K562 (cell line): ENCODE measurements around the gene SBNO1. TPM values are rescaled to one million over a fixed set of nuclear protein-coding genes. Genes with fewer than 3 reads are reported as not detected.
A peak's percentile ranks its signal among the peaks of the same experiment; 100 is the strongest.

ENCODE experiments used
- ATAC-seq: fragments of 200-7000 bp; cut with Tn5 transposase; 3 replicates; pipeline ENCODE4 v1.9.1; 2020; ENCODE audit warnings: moderate library complexity
- BruUV-seq: library from RNA; stranded (reverse); fragments of 400-500 nt; replicated peaks from 2 replicates; lab custom pipeline; 2021; lab: Mats Ljungman, UMichigan
- CTCF ChIA-PET: fragments of 300-600 bp; formaldehyde crosslinking; extraction: SDS; loops from one replicate; lab custom pipeline; 2021; ENCODE audit warnings: low intra/inter-chr PET ratio; lab: Yijun Ruan, JAX
- POLR2A ChIA-PET: fragments of 300-600, 350-650 bp; sonication (Branson Sonifier 250); formaldehyde crosslinking; extraction: SDS; loops from one replicate; lab custom pipeline; 2021; ENCODE audit warnings: antibody characterized with exemption, inconsistent platforms; lab: Yijun Ruan, JAX
- DNase-seq, 4 experiments: peaks; one replicate each; pipeline versions ENCODE4 v3.0.0 to v3.0.0-alpha.2; 2011 to 2018; ENCODE audit warnings: low spot score in 3 of 4, mixed read lengths in 3 of 4; ENCODE audit errors: extremely low read depth in 1 of 4
- FAIRE-seq: peaks from 2 replicates; lab custom pipeline; 2011; peaks lifted over from hg19 to GRCh38; lab: Jason Lieb, UNC
- H2AFZ ChIP-seq: 2 replicates; pipeline ENCODE4 v1.6.0; 2011; ENCODE audit warnings: low read depth, low read length, control low read depth, inconsistent platforms
- H3K27ac ChIP-seq: fragments of 200-600 bp; 3 replicates; pipeline ENCODE4 v1.8.0; 2011; ENCODE audit warnings: low read depth, mild to moderate bottlenecking, control low read depth, inconsistent platforms, low read length, moderate library complexity, mixed read lengths; ENCODE audit errors: extremely low read depth
- H3K27me3 ChIP-seq, 2 experiments: fragments of 300-600 bp in 1 of 2; 2 replicates in 1 of 2; 3 replicates in 1 of 2; pipeline versions ENCODE4 v1.6.0 to v1.8.0; 2011; ENCODE audit warnings: inconsistent platforms in 2 of 2, low read length in 2 of 2, mild to moderate bottlenecking in 1 of 2, mixed read lengths in 1 of 2, moderate library complexity in 1 of 2; ENCODE audit not compliant: control insufficient read depth in 2 of 2, insufficient read depth in 2 of 2
- H3K36me3 ChIP-seq: fragments of 300-600 bp; 3 replicates; pipeline ENCODE4 v1.8.0; 2011; ENCODE audit warnings: mild to moderate bottlenecking, low read length, inconsistent platforms; ENCODE audit not compliant: control insufficient read depth, insufficient read depth
- H3K4me1 ChIP-seq, 2 experiments: fragments of 200-600 bp in 1 of 2; replicated peaks in 1 of 2; 2 replicates in 1 of 2; 3 replicates in 1 of 2; pipeline versions ENCODE4 v1.5.1 to v1.8.0; 2011; ENCODE audit warnings: inconsistent platforms in 2 of 2, low read length in 2 of 2, mild to moderate bottlenecking in 1 of 2, mixed read lengths in 1 of 2, moderate library complexity in 1 of 2; ENCODE audit not compliant: control insufficient read depth in 2 of 2, insufficient read depth in 2 of 2
- H3K4me2 ChIP-seq: 2 replicates; pipeline ENCODE4 v1.6.1; 2011; ENCODE audit warnings: low read length, control low read depth, inconsistent platforms, mixed read lengths; ENCODE audit not compliant: insufficient read depth
- H3K4me3 ChIP-seq: fragments of 200-600 bp; sonication (generic), shearing (Covaris generic); 2 replicates; pipeline ENCODE4 v1.5.1; 2016; ENCODE audit warnings: control low read depth, inconsistent platforms
- H3K79me2 ChIP-seq: fragments of 200-600 bp; 3 replicates; pipeline ENCODE4 v1.8.0; 2011; ENCODE audit warnings: low read length, inconsistent platforms; ENCODE audit not compliant: control insufficient read depth, insufficient read depth
- H3K9ac ChIP-seq, 2 experiments: 2 replicates each; pipeline versions ENCODE4 v1.6.0 to v1.6.1; 2011; ENCODE audit warnings: low read depth in 2 of 2, low read length in 2 of 2, control low read depth in 1 of 2, inconsistent platforms in 1 of 2, mild to moderate bottlenecking in 1 of 2, mixed read lengths in 1 of 2; ENCODE audit not compliant: insufficient read depth in 1 of 2
- H3K9me1 ChIP-seq: one replicate; pipeline ENCODE4 v1.6.0; 2011; ENCODE audit warnings: inconsistent platforms, mild to moderate bottlenecking, low read length, moderate library complexity; ENCODE audit not compliant: control insufficient read depth, insufficient read depth
- H3K9me3 ChIP-seq: replicated peaks from 2 replicates; pipeline ENCODE4 v1.5.1; 2011; ENCODE audit warnings: low read depth, low read length, inconsistent platforms; ENCODE audit not compliant: control insufficient read depth, insufficient read depth
- H4K20me1 ChIP-seq: replicated peaks from 2 replicates; pipeline ENCODE4 v1.6.1; 2011; ENCODE audit warnings: low read length, inconsistent platforms, mixed read lengths; ENCODE audit not compliant: control insufficient read depth, insufficient read depth
- E2F1 ChIP-seq: sonication (generic); formaldehyde crosslinking; IDR thresholded peaks from 2 replicates; pipeline ENCODE4 v1.8.1; 2023; ENCODE audit warnings: mild to moderate bottlenecking, missing genetic modification reagents, moderate library complexity
- POLR2B ChIP-seq: fragments of 450-650 bp; IDR thresholded peaks from 2 replicates; pipeline ENCODE4 v1.6.1; 2018; ENCODE audit warnings: low read depth; ENCODE audit not compliant: partially characterized antibody
- POLR2G ChIP-seq: fragments of 200-400 bp; formaldehyde crosslinking; IDR thresholded peaks from 2 replicates; pipeline ENCODE4 v1.6.1; 2017; ENCODE audit warnings: low read depth, mild to moderate bottlenecking, antibody characterized with exemption, low read length, moderate library complexity
- WGBS: fragments of 100-300 bp; shearing (Covaris generic); methylation state at CpG from one replicate; pipeline ENCODE4 v1.1.6; 2016; ENCODE audit warnings: low coverage, mixed read lengths; ENCODE audit not compliant: insufficient coverage; ENCODE audit errors: missing lambda C conversion rate; 5-methylcytosine and 5-hydroxymethylcytosine counted together
- in situ Hi-C: fragments of 300-500 bp; cut with MboI; formaldehyde crosslinking; loops from 4 replicates; pipeline ENCODE4 v1.15.0; 2018; ENCODE audit warnings: inconsistent platforms, mixed read lengths
- intact Hi-C: fragments of 100-400 bp; cut with micrococcal nuclease; formaldehyde crosslinking; loops from 2 replicates; pipeline ENCODE4 v1.14.2; 2022
- polyA plus RNA-seq, 8 experiments: library from polyadenylated mRNA; depleted of rRNA in 4 of 8; stranded (reverse) in 5 of 8; unstranded in 3 of 8; fragments of >200 nt; fragmentation: Nextera tagmentation in 2 of 8; fragmentation: Illumina TruSeq in 1 of 8; extraction: Ambion mirVana in 2 of 8; extraction: Trizol in 1 of 8; gene quantifications; 2 replicates each; pipeline versions ENCODE4 v1.2.1 to v1.2.3, GENCODE V29; 2011 to 2014; ENCODE audit warnings: inconsistent platforms in 1 of 8, missing spikeins in 1 of 8
- total RNA-seq, 7 experiments: library from RNA; depleted of rRNA in 6 of 7; stranded (reverse); fragments of >200 nt in 6 of 7; fragmentation: Illumina TruSeq in 2 of 7; extraction: Trizol in 2 of 7; gene quantifications; 2 replicates each; pipeline versions ENCODE4 v1.2.1 to v1.2.3, GENCODE V29; 2011 to 2021; ENCODE audit warnings: low replicate concordance in 1 of 7

The SBNO1 gene
- total and polyA plus RNA-seq, 9 of the 15 experiments (the other 6 are each of a cell fraction or from before 2014, with no cell fraction given), result 14.9 to 77.1 (median 35.9) TPM

GRCh38 chr12:123288751-123289346 is 75.8 kb downstream of the SBNO1 start (continued):
- 0 out of 2 replicates have a peak, but pooled peaks have one; percentile 42 for TF ChIP-seq POLR2G

GRCh38 chr12:123286652-123287373 is 77.8 kb downstream of the SBNO1 start:
- no peaks in the 10 kb centered on the region for H3K79me2 ChIP-seq
- in situ Hi-C loops (no loop called here), intact Hi-C loops (no loop called here)
- H4K20me1 ChIP-seq, result no peaks in the 10 kb centered on the region
- ATAC-seq (peak; percentile 35), DNase-seq (no peak), FAIRE-seq (no peak)
- H3K4me1 ChIP-seq, result peaks cover 0 to 3% of the 10 kb centered on the region in 2 experiments; a peak in 1 of 5 replicates
- H3K4me3 ChIP-seq, result no peak overlapping the region
- H3K27me3 ChIP-seq, result no peaks in the 10 kb centered on the region
- no peak overlapping the region for H3K4me2 ChIP-seq
- POLR2A ChIA-PET, result interaction anchor here (0.8 to 2.0 kb wide), 2 partner anchors 11 to 13 kb away, joined by 4 to 6 read pairs; no protein-coding TSS in a partner anchor
- no peak overlapping the region for H3K27ac ChIP-seq
- peaks cover 24% of the 10 kb centered on the region; the same call in 2 of the 3 replicates for H3K36me3 ChIP-seq
- 61% methylated on average over 9 of the region's 9 CpGs for WGBS
- no peaks in the 10 kb centered on the region for H3K9me1 ChIP-seq
- CTCF ChIA-PET, result no interaction called here
- BruUV-seq, result no TSS peak
- no peak overlapping the region for H3K9ac ChIP-seq
- TF ChIP-seq POLR2B, result peak; percentile 4
- no peak for TF ChIP-seq E2F1 (CRISPR knock-in tag)
- no peak overlapping the region for H2AFZ ChIP-seq
- no peaks in the 10 kb centered on the region for H3K9me3 ChIP-seq
